Neuronal stem cell (in vitro differentiated cells): ENCODE results near the gene DDHD1.

ENCODE experiments used
- DNase-seq: peaks from one replicate; pipeline ENCODE4 v3.0.0-alpha.2; 2013; ENCODE audit warnings: low spot score
- H2AFZ ChIP-seq: one replicate; pipeline ENCODE4 v1.6.1; 2013; ENCODE audit warnings: mild to moderate bottlenecking, low read length, inconsistent platforms
- H2AK5ac ChIP-seq: 2 replicates; pipeline ENCODE4 v1.6.1; 2013; ENCODE audit warnings: low read depth, mild to moderate bottlenecking, inconsistent platforms, low read length, moderate library complexity, mixed read lengths
- H2BK120ac ChIP-seq: 2 replicates; pipeline ENCODE4 v1.6.1; 2013; ENCODE audit warnings: low read depth, mild to moderate bottlenecking, inconsistent platforms, low read length, moderate library complexity, mixed read lengths
- H2BK12ac ChIP-seq: one replicate; pipeline ENCODE4 v1.6.1; 2013; ENCODE audit warnings: low read length, inconsistent platforms
- H2BK15ac ChIP-seq: 2 replicates; pipeline ENCODE4 v1.6.1; 2013; ENCODE audit warnings: mild to moderate bottlenecking, low read length, inconsistent platforms, mixed read lengths
- H2BK5ac ChIP-seq: one replicate; pipeline ENCODE4 v1.6.1; 2013; ENCODE audit warnings: inconsistent platforms, mild to moderate bottlenecking, low read length, moderate library complexity
- H3K14ac ChIP-seq: one replicate; pipeline ENCODE4 v1.6.1; 2013; ENCODE audit warnings: low read length, inconsistent platforms
- H3K18ac ChIP-seq: 2 replicates; pipeline ENCODE4 v1.6.1; 2013; ENCODE audit warnings: low read length, inconsistent platforms
- H3K23ac ChIP-seq: 2 replicates; pipeline ENCODE4 v1.6.1; 2013; ENCODE audit warnings: low read depth, mild to moderate bottlenecking, mixed read lengths, low read length, inconsistent platforms; ENCODE audit not compliant: poor library complexity
- H3K27ac ChIP-seq: replicated peaks from 3 replicates; pipeline ENCODE4 v1.5.1; 2013; ENCODE audit warnings: low read length, inconsistent platforms
- H3K27me3 ChIP-seq, 3 experiments: 2 replicates each; pipeline ENCODE4 v1.6.1; 2013; ENCODE audit warnings: low read length in 3 of 3, mild to moderate bottlenecking in 2 of 3, inconsistent platforms in 1 of 3, low read depth in 1 of 3, mixed read lengths in 1 of 3, moderate library complexity in 1 of 3; ENCODE audit not compliant: control insufficient read depth in 3 of 3, insufficient read depth in 3 of 3
- H3K36me3 ChIP-seq, 2 donors: replicated peaks in 1 of 2; 2 replicates each; pipeline ENCODE4 v1.6.1; 2013; ENCODE audit warnings: low read length in 2 of 2; ENCODE audit not compliant: control insufficient read depth in 2 of 2, insufficient read depth in 2 of 2
- H3K4ac ChIP-seq: 2 replicates; pipeline ENCODE4 v1.6.1; 2013; ENCODE audit warnings: inconsistent platforms, mild to moderate bottlenecking, low read length, moderate library complexity
- H3K4me1 ChIP-seq, 2 donors: 1 replicate in 1 of 2; 2 replicates in 1 of 2; pipeline ENCODE4 v1.6.1; 2013; ENCODE audit warnings: low read length in 2 of 2, low read depth in 1 of 2; ENCODE audit not compliant: control insufficient read depth in 2 of 2, insufficient read depth in 1 of 2
- H3K4me2 ChIP-seq: one replicate; pipeline ENCODE4 v1.6.1; 2013; ENCODE audit warnings: mild to moderate bottlenecking, low read length, inconsistent platforms; ENCODE audit not compliant: insufficient read depth, poor library complexity, severe bottlenecking
- H3K4me3 ChIP-seq, 2 donors: 2 replicates each; pipeline ENCODE4 v1.5.1; 2013; ENCODE audit warnings: low read length in 2 of 2, mild to moderate bottlenecking in 2 of 2, inconsistent platforms in 1 of 2, moderate library complexity in 1 of 2
- H3K79me1 ChIP-seq: one replicate; pipeline ENCODE4 v1.6.1; 2013; ENCODE audit warnings: low read depth, mild to moderate bottlenecking, inconsistent platforms, low read length, moderate library complexity
- H3K9ac ChIP-seq: one replicate; pipeline ENCODE4 v1.6.1; 2013; ENCODE audit warnings: mild to moderate bottlenecking, low read depth, low read length, inconsistent platforms; ENCODE audit not compliant: poor library complexity
- H3K9me3 ChIP-seq, 2 donors: replicated peaks in 1 of 2; 2 replicates each; pipeline versions ENCODE3 to v1.6.1; 2013; ENCODE audit warnings: low read length in 2 of 2, mild to moderate bottlenecking in 2 of 2, inconsistent platforms in 1 of 2, low read depth in 1 of 2, mixed read lengths in 1 of 2, moderate library complexity in 1 of 2; ENCODE audit not compliant: control insufficient read depth in 2 of 2, insufficient read depth in 1 of 2
- H4K8ac ChIP-seq: one replicate; pipeline ENCODE4 v1.6.1; 2013; ENCODE audit warnings: low read depth, mild to moderate bottlenecking, inconsistent platforms, low read length, moderate library complexity
- H4K91ac ChIP-seq: one replicate; pipeline ENCODE4 v1.6.1; 2013; ENCODE audit warnings: low read length, low read depth, mild to moderate bottlenecking, inconsistent platforms; ENCODE audit not compliant: poor library complexity
- WGBS, 2 donors: extraction: QIAGEN DNeasy Blood & Tissue Kit; methylation state at CpG; one replicate each; pipeline ENCODE4 v1.1.7; 2013; ENCODE audit warnings: missing lambda C conversion rate in 2 of 2, mixed read lengths in 1 of 2; ENCODE audit not compliant: insufficient read length in 2 of 2, insufficient replicate concordance in 1 of 2; ENCODE audit errors: extremely low coverage in 2 of 2; 5-methylcytosine and 5-hydroxymethylcytosine counted together

The DDHD1 gene

GRCh38 chr14:53016491-53016890 is 136.6 kb downstream of the DDHD1 start:
- H3K4ac ChIP-seq = no peak overlapping the region
- no peak overlapping the region for H4K8ac ChIP-seq
- no peaks in the 10 kb centered on the region for H3K79me1 ChIP-seq
- no peak overlapping the region for H4K91ac ChIP-seq
- H2AK5ac ChIP-seq = no peak overlapping the region
- H3K27ac ChIP-seq = no peak overlapping the region
- H3K4me1 ChIP-seq = peaks cover 6 to 9% of the 10 kb centered on the region in 2 donors
- H3K4me3 ChIP-seq = no peak overlapping the region
- no peak overlapping the region for H3K9ac ChIP-seq
- no CpG with 5 or more reads among the region's 2 CpGs for WGBS, 2 donors
- no peak overlapping the region for H2BK5ac ChIP-seq
- no peak overlapping the region for H2BK12ac ChIP-seq
- H3K14ac ChIP-seq = no peak overlapping the region
- H3K9me3 ChIP-seq = no peaks in the 10 kb centered on the region
- no peak overlapping the region for H2AFZ ChIP-seq
- H3K23ac ChIP-seq = no peak overlapping the region
- no peaks in the 10 kb centered on the region for H3K27me3 ChIP-seq
- DNase-seq = no peak
- H3K4me2 ChIP-seq = no peak overlapping the region
- no peaks in the 10 kb centered on the region for H3K36me3 ChIP-seq
- H2BK15ac ChIP-seq = no peak overlapping the region
- H3K18ac ChIP-seq = no peak overlapping the region
- H2BK120ac ChIP-seq = no peak overlapping the region

DNA sequence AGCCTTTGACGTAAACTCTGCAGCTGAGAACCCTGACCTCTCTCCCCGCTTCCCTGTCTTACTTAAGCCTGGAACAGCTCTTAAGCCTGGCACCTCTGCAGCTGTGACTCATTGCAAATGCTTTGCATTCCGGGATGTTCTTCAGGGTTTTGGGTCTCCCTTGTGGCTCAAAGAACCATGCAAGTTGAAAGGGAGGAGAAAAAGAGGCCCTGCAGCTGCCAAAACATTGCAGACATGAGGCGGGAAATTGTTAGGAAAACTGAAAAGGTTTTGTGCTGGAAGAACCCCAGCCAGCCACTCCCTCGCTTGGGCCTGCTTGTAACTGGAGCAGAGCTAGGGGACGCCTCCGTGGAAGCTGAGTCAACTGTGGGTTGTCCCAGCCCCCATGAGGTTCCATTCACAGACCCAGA is 142.1 kb downstream of the DDHD1 start:
- H2BK5ac ChIP-seq = no peak overlapping the region
- H3K4me2 ChIP-seq = no peak overlapping the region
- no peak overlapping the region for H3K4me3 ChIP-seq
- peak overlapping the region; percentile 50 for H2AFZ ChIP-seq
- H3K27me3 ChIP-seq = no peaks in the 10 kb centered on the region
- H3K9me3 ChIP-seq = no peaks in the 10 kb centered on the region
- H4K91ac ChIP-seq = no peak overlapping the region
- peaks cover 9 to 10% of the 10 kb centered on the region in 2 donors for H3K4me1 ChIP-seq
- no peak overlapping the region for H2BK15ac ChIP-seq
- peak; percentile 56 for DNase-seq
- no peak overlapping the region for H2BK120ac ChIP-seq
- H3K27ac ChIP-seq = peak overlapping the region; percentile 68
- H3K18ac ChIP-seq = no peak overlapping the region
- H2BK12ac ChIP-seq = no peak overlapping the region
- H2AK5ac ChIP-seq = no peak overlapping the region
- no peak overlapping the region for H3K23ac ChIP-seq
- no peak overlapping the region for H3K14ac ChIP-seq
- no peak overlapping the region for H3K9ac ChIP-seq
- no peak overlapping the region for H4K8ac ChIP-seq
- no peak overlapping the region for H3K4ac ChIP-seq
- H3K36me3 ChIP-seq = no peaks in the 10 kb centered on the region
- no peaks in the 10 kb centered on the region for H3K79me1 ChIP-seq
- no CpG with 5 or more reads among the region's 7 CpGs for WGBS, 2 donors

GRCh38 chr14:53010193-53011040 is 142.7 kb downstream of the DDHD1 start:
- Histone ChIP-seq H3K14ac (no peak overlapping the region), H2AK5ac (no peak overlapping the region), H2BK120ac (no peak overlapping the region), H3K4me1 (peaks cover 9 to 10% of the 10 kb centered on the region in 2 donors), H3K79me1 (no peaks in the 10 kb centered on the region), H4K8ac (no peak overlapping the region), H3K9me3 (no peaks in the 10 kb centered on the region), H2BK5ac (no peak overlapping the region), H3K4me2 (no peak overlapping the region), H3K9ac (no peak overlapping the region), H3K27me3 (no peaks in the 10 kb centered on the region), H3K27ac (peak overlapping the region; percentile 68), H3K4ac (no peak overlapping the region), H3K18ac (no peak overlapping the region), H3K4me3 (no peak overlapping the region), H3K23ac (no peak overlapping the region), H4K91ac (no peak overlapping the region), H2BK12ac (no peak overlapping the region), H2BK15ac (no peak overlapping the region), H2AFZ (peak overlapping the region; percentile 50), H3K36me3 (no peaks in the 10 kb centered on the region)
- no peak for DNase-seq
- no CpG with 5 or more reads among the region's 3 CpGs for WGBS, 2 donors

DNA sequence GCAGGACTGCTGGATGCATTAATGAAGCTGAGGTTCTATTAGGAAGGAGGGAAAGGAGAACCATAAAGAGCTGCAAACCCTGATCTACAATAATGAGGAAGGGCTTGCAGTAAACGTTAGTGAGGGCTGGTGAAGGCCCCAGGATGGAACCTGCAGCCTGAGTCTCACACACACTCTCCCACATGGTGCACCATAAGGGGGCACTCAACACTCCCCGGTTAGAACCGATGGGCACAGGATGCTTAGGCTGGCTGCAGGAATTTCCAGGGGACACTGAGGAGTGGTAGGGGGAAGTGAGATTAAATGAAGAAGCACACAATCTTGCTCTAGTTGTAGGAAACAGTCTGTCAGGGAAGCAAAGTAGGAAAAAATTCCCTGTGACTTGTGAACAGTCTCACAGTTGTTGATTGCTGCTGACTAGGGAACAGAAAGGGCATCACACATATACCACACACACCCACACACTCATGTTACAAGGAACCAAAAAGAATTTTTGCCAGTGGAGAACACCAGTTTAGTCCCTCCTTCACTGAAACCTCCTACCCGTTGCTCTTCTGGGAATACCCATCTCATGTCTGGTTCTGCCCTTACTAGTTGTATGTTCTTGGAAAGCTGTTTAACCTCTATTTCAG is 146.1 kb downstream of the DDHD1 start:
- no peaks in the 10 kb centered on the region for H3K79me1 ChIP-seq
- no peak overlapping the region for H3K9ac ChIP-seq
- no peaks in the 10 kb centered on the region for H3K27me3 ChIP-seq
- no CpG with 5 or more reads among the region's 4 CpGs for WGBS, 2 donors
- no peak overlapping the region for H3K18ac ChIP-seq
- H2BK12ac ChIP-seq = no peak overlapping the region
- no peak overlapping the region for H2AFZ ChIP-seq
- no peak for DNase-seq
- H2BK120ac ChIP-seq = no peak overlapping the region
- no peak overlapping the region for H2BK15ac ChIP-seq
- no peak overlapping the region for H3K14ac ChIP-seq
- H2AK5ac ChIP-seq = no peak overlapping the region
- H3K4ac ChIP-seq = no peak overlapping the region
- no peak overlapping the region for H3K4me3 ChIP-seq
- H3K9me3 ChIP-seq = no peaks in the 10 kb centered on the region
- H2BK5ac ChIP-seq = no peak overlapping the region
- H3K4me2 ChIP-seq = no peak overlapping the region
- H3K27ac ChIP-seq = no peak overlapping the region
- no peak overlapping the region for H4K91ac ChIP-seq
- no peak overlapping the region for H3K23ac ChIP-seq
- H4K8ac ChIP-seq = no peak overlapping the region
- H3K36me3 ChIP-seq = no peaks in the 10 kb centered on the region
- H3K4me1 ChIP-seq = peaks cover 9 to 10% of the 10 kb centered on the region in 2 donors
